Adrenal gland (tissue), 12 donors: ENCODE measurements around the gene NCK1. TPM values are rescaled to one million over a fixed set of nuclear protein-coding genes. Genes with fewer than 3 reads are reported as not detected.
A peak's percentile ranks its signal among the peaks of the same experiment; 100 is the strongest.

Experiments used
- DNase-seq, 7 donors: peaks; one replicate each; pipeline ENCODE4 v3.0.0-alpha.2; 2019 to 2020
- H3K27ac ChIP-seq, 5 donors: fragments of 200-600 bp; sonication (generic) in 4 of 5; 1 replicate in 3 of 5; 2 replicates in 2 of 5; pipeline versions ENCODE4 v1.5.1 to v1.8.0; 2016 to 2020; ENCODE audit warnings: mild to moderate bottlenecking in 1 of 5
- H3K27me3 ChIP-seq: fragments of 200-600 bp; 2 replicates; pipeline ENCODE4 v1.8.0; 2021
- H3K36me3 ChIP-seq, 2 donors: fragments of 200-600 bp; replicated peaks in 1 of 2; 1 replicate in 1 of 2; 2 replicates in 1 of 2; pipeline versions ENCODE4 v1.5.1 to v1.8.0; 2018 to 2022
- H3K4me1 ChIP-seq, 2 donors: fragments of 200-600 bp; replicated peaks in 1 of 2; 1 replicate in 1 of 2; 2 replicates in 1 of 2; pipeline versions ENCODE4 v1.5.1 to v1.8.0; 2018 to 2021
- H3K4me3 ChIP-seq, 4 donors: fragments of 200-600 bp; sonication (generic) in 3 of 4; one replicate each; pipeline ENCODE4 v1.5.1; 2016 to 2018
- H3K9me3 ChIP-seq, 3 donors: fragments of 200-600 bp; sonication (generic) in 1 of 3; replicated peaks in 1 of 3; 1 replicate in 2 of 3; 2 replicates in 1 of 3; pipeline versions ENCODE4 v1.5.1 to v1.8.0; 2016 to 2021
- POLR2A ChIP-seq, 2 donors: fragments of 450-650 bp; IDR thresholded peaks; one replicate each; pipeline ENCODE4 v1.6.1; 2017; ENCODE audit warnings: antibody characterized with exemption in 2 of 2, mild to moderate bottlenecking in 2 of 2, moderate library complexity in 1 of 2
- WGBS, 4 donors: extraction: QIAGEN DNeasy Blood & Tissue Kit in 2 of 4; methylation state at CpG; one replicate each; pipeline versions ENCODE4 v1.1.5 to v1.1.7; 2013 to 2017; 5-methylcytosine and 5-hydroxymethylcytosine counted together
- intact Hi-C, 2 donors: fragments of 100-400 bp; cut with DNase I; formaldehyde crosslinking; loops; one replicate each; pipeline versions ENCODE4 v1.14.1 to v1.15.0; 2022 to 2023
- polyA plus RNA-seq, 3 donors: library from polyadenylated mRNA; stranded (reverse); fragments of 200-250 nt in 2 of 3; fragments of 350-450 nt in 1 of 3; fragmentation: Illumina TruSeq in 1 of 3; extraction: RNeasy Lipid Tissue Mini Kit (QIAGEN cat#74804) in 1 of 3; gene quantifications; one replicate each; pipeline ENCODE4 v1.2.3, GENCODE V29; 2013 to 2014
- total RNA-seq, 9 donors: library from RNA; depleted of rRNA in 4 of 9; stranded (reverse); fragments of >200 nt in 4 of 9; fragments of 120-200 nt in 1 of 9; fragmentation: NEBNext Ultra II Directional in 1 of 9; extraction: Animal tissue kit (Norgen Biotek cat#: 25700) in 1 of 9; gene quantifications; one replicate each; pipeline versions ENCODE4 v1.1.0 to v1.2.4, GENCODE V29; 2013 to 2023
- TF ChIP-seq, protein P1 (sequence below), 6 experiments: fragments of 450-650 bp in 4 of 6; fragments of 200-600 bp in 2 of 6; sonication (generic) in 1 of 6; IDR thresholded peaks; 1 replicate in 5 of 6; 2 replicates in 1 of 6; pipeline versions ENCODE4 v1.5.1 to v1.8.0; 2016 to 2021; ENCODE audit warnings: antibody characterized with exemption in 6 of 6, mild to moderate bottlenecking in 2 of 6, moderate library complexity in 1 of 6
- donor health status: healthy with polysubstance abuse.
- donor health status: Bipolar disorder and iron deficiency.
- donor health status: DM: yes; HTN: yes; CAD: no.
- donor health status: DM: no; HTN: no; CAD: no.
- donor health status: DM: no; HTN: no; CAD: no.
- donor health status: DM: yes; HTN: yes; CAD: no.

NCK1 gene
- total and polyA plus RNA-seq, 12 donors, result 6.0 to 59.2 (median 36.3) TPM

DNA sequence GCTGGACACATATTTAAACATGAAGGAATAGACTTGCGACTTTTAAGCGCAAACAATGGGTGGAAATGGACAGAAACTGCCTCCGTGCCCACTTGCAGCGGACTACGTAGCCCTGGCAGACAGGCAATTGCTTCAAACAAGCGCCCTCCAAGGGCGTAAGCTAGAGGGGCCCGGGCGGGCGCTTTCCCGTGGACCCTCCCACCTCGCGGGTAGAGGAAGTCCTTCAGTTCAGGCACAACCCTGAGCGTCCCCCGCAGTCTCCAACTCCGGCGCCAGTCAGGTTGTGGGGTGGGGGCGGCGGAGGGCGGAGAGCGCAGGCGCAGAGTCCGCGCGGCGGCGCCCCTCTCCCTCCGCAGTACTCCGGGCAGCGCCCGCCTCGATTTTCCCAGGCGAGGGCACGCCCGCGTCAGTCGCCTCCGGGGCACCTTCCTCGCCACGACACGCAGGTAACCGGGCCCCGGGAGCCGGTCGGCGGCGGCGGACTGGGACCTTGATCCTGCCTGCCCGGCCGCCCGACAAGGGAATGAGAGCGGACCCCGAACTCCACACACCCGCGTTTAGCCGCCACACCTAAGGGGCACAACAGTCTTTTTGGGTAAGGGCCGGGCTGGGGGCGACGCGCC, 43.1 kb upstream of the NCK1 start, which contains the start of gene SLC35G2:
Gene SLC35G2 (plus strand): TSS at position 358 of the 623 bp plus-strand sequence. CDS start 35,335 bp downstream, outside the sequence.
- no peaks in the 10 kb centered on the region for H3K36me3 ChIP-seq
- no peaks in the 10 kb centered on the region for H3K27me3 ChIP-seq
- DNase-seq, result peak; percentile 65 to 82 (median 70)
- TF ChIP-seq, protein P1, sequence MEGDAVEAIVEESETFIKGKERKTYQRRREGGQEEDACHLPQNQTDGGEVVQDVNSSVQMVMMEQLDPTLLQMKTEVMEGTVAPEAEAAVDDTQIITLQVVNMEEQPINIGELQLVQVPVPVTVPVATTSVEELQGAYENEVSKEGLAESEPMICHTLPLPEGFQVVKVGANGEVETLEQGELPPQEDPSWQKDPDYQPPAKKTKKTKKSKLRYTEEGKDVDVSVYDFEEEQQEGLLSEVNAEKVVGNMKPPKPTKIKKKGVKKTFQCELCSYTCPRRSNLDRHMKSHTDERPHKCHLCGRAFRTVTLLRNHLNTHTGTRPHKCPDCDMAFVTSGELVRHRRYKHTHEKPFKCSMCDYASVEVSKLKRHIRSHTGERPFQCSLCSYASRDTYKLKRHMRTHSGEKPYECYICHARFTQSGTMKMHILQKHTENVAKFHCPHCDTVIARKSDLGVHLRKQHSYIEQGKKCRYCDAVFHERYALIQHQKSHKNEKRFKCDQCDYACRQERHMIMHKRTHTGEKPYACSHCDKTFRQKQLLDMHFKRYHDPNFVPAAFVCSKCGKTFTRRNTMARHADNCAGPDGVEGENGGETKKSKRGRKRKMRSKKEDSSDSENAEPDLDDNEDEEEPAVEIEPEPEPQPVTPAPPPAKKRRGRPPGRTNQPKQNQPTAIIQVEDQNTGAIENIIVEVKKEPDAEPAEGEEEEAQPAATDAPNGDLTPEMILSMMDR (IDR thresholded peaks at IDR 0.05), result no peak
- peak; percentile 32 to 64 for TF ChIP-seq POLR2A (IDR thresholded peaks at IDR 0.05)
- 0 to 8% (median 0%) methylated on average over 4 to 60 of the region's 60 CpGs; no CpG with 5 or more reads in 1 of the 4 donors for WGBS, 4 donors
- H3K4me1 ChIP-seq, result peaks cover 0 to 22% of the 10 kb centered on the region in 2 donors
- H3K4me3 ChIP-seq, result peak within 1 kb of the TSS; percentile 46 to 80 (median 60)
- no peaks in the 10 kb centered on the region for H3K9me3 ChIP-seq
- peak within 1 kb of the TSS; percentile 88 to 99 (median 91) for H3K27ac ChIP-seq
- intact Hi-C loops, result no loop called here

DNA sequence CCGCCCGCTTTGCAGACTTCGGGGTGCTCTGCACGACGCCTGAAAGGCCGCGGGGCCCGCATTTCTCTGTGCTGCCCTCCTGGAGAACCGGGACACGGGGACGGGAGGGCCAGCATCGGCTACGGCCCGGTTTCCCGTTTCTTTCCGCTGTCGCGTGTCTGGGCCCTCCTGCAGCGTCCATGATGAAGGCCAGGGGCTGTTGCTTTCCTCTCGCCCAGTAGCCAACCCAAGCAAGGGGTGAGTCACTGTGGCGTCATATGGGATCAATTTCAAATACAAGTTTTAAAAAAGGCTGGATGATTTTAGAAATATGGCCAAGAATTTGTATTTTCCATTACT, 42.6 kb upstream of the NCK1 start:
- Histone ChIP-seq H3K36me3 (no peaks in the 10 kb centered on the region), H3K4me3 (peak overlapping the region in 3 of 4 donors; percentile 46 to 80 (median 57)), H3K4me1 (peaks cover 0 to 22% of the 10 kb centered on the region in 2 donors), H3K9me3 (no peaks in the 10 kb centered on the region), H3K27ac (peak overlapping the region; percentile 88 to 99 (median 91)), H3K27me3 (no peaks in the 10 kb centered on the region)
- WGBS, 4 donors, result 0 to 3% (median 2%) methylated on average over 5 to 21 of the region's 21 CpGs
- intact Hi-C loops, result no loop called here
- DNase-seq, result peak in 6 of 7 donors; percentile 58 to 81 (median 78)
- peak in 1 of 2 donors; percentile 69 for TF ChIP-seq POLR2A (IDR thresholded peaks at IDR 0.05)
- TF ChIP-seq, protein P1 (IDR thresholded peaks at IDR 0.05), result no peak

DNA sequence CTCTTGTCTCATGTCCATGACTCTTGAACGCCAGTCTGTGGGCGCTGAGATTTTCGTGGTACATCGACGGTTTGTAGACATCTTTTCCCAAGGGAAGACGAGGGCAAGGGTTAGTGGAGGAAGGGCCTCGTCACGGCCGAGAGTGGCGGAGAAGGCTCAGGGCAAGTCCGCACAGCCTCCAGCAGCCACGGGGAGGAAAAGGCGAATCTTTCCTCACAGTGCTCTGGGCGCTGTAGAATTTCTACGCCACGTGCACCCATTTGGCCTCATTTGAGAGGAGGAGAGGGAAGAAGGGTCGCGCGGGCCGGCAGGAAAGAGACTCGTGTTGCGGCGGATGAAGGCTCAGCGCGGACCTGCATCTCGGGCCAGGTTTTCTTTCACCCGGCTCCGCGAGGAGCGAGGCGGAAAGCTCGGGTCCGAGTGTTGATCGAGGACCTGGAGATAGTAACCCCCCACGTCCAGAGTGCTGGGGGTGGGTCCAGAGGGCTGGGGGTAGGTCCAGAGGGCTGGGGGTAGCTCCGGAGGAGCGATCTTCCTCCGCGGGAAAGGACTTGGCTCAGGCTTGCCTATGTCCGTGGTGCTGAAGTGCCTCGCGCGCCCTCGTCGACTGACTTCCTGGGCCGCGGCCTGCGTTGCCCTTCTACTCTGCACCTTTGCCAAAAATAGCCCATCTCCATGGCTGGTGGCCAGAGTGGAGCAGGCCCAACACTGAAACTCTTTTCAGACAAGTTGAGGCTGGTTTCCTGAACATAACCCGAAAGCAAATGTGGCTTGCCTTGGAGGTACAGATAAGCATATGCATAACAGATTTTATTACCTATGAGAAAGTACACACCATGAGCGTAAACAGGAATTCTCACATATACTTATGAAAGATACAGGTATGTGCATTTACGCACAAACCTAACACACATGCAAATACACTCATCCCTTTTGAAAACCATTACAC, 42.0 kb upstream of the NCK1 start:
- 4 to 7% (median 5%) methylated on average over 23 to 51 of the region's 51 CpGs for WGBS, 4 donors
- Histone ChIP-seq H3K36me3 (no peaks in the 10 kb centered on the region), H3K9me3 (no peaks in the 10 kb centered on the region), H3K27ac (peak overlapping the region; percentile 88 to 99 (median 91)), H3K4me1 (peaks cover 0 to 22% of the 10 kb centered on the region in 2 donors), H3K27me3 (no peaks in the 10 kb centered on the region), H3K4me3 (peak overlapping the region in 3 of 4 donors; percentile 46 to 80 (median 57))
- DNase-seq, result peak; percentile 60 to 84 (median 77)
- TF ChIP-seq, protein P1 (IDR thresholded peaks at IDR 0.05), result peak in 1 of 6 experiments; percentile 12
- peak in 1 of 2 donors; percentile 7 for TF ChIP-seq POLR2A (IDR thresholded peaks at IDR 0.05)
- intact Hi-C loops, result no loop called here

DNA sequence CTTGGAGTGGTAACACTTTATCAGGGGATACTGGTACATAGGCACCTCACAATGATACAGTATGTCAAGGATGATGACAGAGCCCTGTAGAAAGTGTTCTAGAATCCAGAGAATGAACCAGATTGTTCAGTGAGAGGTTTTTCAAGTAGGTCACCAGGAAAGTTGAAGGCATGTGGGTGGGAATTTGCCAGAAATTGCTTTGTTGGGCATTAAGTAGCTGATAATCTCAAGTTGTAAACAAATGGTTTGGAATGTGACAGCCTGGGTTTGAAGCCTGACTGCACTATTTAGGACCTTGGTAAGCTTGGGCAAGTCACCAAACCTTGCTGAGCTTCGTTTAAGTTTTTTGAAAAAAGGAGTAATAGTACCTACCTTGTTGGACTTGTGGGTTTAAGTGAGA, 30.5 kb upstream of the NCK1 start:
- intact Hi-C loops, result no loop called here
- H3K27me3 ChIP-seq, result no peaks in the 10 kb centered on the region
- H3K4me3 ChIP-seq, result no peak overlapping the region
- H3K9me3 ChIP-seq, result no peaks in the 10 kb centered on the region
- no peak for DNase-seq
- no peaks in the 10 kb centered on the region for H3K36me3 ChIP-seq
- no peak overlapping the region for H3K27ac ChIP-seq
- H3K4me1 ChIP-seq, result peaks cover 14 to 25% of the 10 kb centered on the region in 2 donors
- 34 to 63% (median 43%) methylated on average over 1 of the region's 1 CpG for WGBS, 4 donors
- TF ChIP-seq, protein P1 (IDR thresholded peaks at IDR 0.05), result no peak
- TF ChIP-seq POLR2A (IDR thresholded peaks at IDR 0.05), result no peak
